ENCODE data around the gene UBASH3B. TPM values are rescaled to one million over a fixed set of nuclear protein-coding genes. Genes with fewer than 3 reads are reported as not detected.

UBASH3B gene
- total RNA-seq, 1 donor from 2014 or later = 32.3 TPM

DNA sequence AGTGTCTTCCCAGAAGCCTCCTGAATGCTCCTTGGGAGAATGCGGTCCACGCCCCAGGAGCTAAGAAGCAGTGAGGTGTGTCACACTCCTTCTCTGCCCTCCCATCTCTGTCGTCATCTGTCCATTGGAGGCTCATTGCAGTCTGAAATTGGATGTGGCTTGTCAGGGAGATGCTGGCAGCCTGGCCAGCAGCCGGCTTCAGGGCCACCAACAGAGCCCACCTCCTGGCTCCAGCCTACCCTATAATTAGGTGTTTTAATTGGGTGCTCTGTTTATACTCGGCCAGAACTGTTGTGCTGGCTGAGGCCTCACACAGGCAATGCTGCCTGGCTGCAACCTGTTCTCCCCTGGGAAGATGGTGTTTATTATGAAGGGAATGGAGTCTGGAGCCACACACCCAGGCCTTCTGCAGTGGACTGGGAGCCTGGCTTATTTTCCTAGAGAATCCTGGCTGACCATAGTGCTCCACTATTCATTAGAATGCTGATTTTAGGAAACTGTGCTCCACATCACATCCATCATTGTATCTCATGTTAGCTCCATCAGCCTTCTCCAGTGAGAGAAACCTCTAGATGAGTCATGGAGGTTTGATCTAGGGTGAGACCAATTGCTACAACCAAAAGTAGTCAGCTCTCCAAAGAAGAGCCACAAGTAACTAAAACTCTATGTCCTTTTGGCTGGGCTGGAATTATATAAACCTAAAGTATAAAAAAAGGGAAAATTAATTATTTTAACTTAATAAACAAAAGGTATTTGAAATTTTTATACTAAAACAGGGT, 96.0 kb downstream of the UBASH3B start:
- no peak for DNase-seq (ENCODE audit: low read depth, low spot score)

DNA sequence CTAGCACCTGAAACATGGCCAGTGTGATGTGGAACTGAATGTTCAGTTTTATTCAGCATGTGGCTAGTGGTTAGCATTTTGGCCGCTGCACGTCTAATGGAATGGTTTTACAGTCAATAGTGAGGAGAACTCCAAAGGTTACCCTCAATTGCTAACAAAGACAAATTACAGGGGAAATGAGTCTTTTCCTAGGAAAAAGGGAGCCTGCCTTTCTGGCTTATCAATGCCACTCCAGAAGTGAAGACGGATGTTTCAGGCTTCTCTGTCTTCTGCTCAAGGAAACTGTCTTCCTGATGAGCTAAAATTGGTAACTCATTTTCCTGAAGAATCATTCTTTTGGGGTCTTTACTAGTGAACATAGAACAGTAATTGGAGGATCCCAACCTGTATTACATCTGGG, 98.5 kb downstream of the UBASH3B start:
- no peak for DNase-seq (ENCODE audit: low read depth, low spot score)

DNA sequence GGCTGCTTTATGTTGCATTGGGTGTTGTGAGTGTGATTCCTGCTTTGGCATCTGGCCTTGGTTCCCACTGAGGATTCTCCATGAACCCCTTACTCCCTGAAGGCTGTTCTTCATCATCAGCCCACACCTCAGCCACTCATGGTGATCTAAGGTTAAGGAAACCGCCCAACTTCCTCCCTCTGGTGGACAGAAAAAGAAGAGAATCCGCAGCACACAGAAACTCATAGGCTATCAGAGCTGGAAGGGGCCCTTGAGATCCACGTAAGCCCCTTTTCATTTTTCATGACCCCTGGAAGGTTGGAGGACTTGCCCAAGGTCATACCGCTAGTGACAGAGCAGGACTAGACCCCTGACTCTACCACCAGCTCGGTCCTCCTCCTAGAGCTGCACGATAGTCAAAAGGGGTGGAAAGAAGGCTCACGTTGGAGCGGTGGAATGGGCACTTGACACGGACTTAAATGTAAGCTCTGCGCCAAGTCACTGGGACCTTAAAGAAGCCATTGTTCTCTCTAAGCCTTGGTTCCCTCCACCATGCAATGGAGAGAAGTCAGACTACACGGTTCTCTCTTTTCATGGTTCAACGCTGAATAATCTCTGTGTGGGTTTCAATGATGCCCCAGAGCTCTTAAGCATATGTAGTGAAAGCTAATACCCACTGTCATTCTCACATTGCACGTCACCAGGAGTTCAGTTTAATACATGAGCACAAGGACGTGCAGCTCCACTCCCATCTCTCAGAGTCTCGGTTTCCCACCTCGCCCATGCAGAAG, 99.2 kb downstream of the UBASH3B start:
- no peak for DNase-seq (ENCODE audit: low read depth, low spot score)

DNA sequence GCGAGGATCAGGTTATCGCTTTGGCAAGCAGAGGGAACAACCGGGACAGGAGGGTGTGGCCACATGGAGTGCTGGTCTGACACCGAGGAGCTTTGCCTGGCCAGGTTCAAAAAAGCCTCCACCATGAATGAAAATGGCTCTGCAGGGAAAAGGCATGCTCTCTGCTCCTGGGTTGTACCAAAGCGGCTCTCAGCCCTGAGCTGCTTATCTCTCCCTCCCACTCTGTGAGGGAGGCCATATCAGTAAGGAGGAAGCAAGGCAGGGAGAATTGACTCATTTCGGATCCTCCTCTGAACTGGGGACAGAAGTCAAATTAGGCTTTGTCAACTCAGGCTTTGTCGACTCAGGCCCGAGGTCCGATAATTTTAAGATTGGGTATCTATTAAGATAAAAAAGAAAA, 99.9 kb downstream of the UBASH3B start:
- DNase-seq (ENCODE audit: low read depth, low spot score) = no peak

DNA sequence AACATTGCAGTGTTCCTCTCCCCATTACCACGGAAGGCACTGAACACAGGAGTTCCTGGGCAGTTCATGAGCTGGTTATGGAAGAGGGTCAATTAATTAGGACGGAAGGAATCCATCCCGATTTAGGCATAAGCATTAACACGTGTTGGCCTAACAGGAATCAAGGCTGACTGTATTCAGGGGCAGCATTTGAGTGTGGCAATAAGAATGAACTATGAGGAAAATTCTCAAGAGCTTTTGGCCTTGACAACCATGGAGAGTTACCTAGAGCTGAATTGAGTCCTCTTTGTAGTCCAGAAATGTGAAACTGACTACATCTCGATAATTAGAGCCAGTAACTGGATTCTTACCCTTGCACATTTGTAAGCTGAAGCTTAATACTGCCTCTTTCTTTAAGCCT, 100.4 kb downstream of the UBASH3B start:
- no peak for DNase-seq (ENCODE audit: low read depth, low spot score)

DNA sequence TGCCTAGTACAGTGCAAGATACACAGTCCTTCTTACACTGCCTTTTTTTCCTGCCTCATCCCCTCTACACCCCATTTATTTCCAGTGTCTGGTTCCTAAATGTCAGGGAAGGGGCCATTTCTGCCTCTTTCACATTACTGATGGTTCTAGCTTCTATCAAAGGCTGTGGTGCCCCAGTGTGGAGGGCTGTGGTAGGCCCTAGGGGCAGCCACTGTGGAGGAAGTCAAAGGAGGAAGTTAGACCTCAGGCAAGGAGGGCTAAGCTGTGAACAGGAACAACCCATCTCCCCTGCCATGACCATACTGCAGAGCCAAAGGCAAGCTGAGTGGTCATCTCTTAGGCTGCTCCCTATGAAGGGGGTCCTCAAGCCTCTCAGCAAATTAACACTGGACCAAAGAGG, 100.9 kb downstream of the UBASH3B start:
- no peak for DNase-seq (ENCODE audit: low read depth, low spot score)

DNA sequence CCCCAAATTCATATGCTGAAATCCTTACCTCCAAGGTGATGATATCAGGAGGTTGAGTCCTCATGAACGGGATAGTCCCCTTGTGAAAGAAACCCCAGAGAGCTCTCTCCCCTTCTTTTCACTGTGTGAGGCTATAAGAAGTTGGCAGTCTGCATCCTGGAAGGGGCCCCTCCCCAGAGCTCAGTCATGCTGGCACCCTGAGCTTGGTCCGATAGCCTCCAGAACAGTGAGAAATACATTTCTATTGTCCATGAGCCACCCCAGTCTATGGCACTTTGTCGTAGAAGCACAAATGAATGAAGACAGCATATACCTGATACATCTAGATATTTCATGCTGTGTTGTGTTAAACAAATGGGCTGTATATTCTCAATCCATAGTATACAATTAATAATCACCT, 101.7 kb downstream of the UBASH3B start:
- DNase-seq (ENCODE audit: low read depth, low spot score) = no peak

DNA sequence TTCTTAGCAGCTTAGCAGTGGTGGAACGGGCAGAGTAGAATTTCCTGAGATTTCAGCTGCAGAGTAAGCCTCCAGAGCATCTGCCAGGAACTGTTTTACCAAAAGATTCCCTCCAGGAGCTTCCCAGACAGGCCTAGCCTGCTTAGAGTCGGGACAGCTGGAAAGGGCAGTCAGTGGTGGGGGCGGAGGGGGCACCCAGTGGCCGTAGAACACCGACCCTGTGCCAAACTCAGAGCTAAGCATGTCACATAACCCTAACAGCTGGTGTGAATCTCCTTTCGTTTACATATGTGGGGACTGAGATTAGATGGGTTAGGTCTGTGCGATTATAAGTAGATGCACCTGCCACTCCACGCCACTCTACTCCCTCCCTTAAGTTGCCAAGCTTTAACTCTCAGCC, 102.8 kb downstream of the UBASH3B start:
- DNase-seq (ENCODE audit: low read depth, low spot score) = no peak

DNA sequence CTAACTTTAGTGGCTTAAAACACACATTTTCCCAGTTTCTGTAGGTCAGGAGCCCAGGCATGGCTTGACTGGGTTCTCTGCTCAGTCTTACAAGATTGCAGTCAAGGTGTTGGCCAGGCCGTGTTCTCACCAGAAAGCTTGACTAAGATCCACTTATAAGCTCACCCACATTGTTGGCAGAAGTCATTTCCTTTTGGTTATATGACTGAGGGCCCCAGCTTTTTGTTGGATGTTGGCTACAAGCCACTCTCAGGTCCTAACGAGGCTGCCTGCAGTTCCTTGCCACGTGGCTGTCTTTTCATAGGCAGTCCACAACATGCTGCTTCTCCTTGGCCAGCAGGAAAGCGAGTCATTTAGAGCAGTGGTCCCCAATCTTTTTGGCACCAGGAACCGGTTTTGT, 103.5 kb downstream of the UBASH3B start:
- DNase-seq (ENCODE audit: low read depth, low spot score) = peak; percentile 53

DNA sequence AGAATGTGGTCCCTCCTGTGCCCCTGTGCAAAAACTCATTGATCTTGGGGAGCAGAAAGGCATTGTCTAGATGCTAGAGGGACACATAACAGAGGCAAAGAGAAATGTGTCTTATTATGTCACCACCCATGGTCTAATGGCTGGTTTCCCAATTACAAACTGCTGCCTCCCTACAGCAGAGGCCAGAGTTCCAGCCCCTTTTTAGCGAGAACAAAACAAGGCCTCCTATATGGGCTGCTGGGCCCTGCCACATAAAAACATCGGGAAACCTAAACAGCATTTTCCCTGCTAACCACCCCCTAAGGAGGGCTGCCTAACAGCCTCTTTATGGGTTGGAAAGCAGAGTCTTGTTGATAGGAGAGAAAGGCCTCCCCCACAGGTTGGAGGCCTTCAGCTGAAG, 107.6 kb downstream of the UBASH3B start:
- no peak for DNase-seq (ENCODE audit: low read depth, low spot score)

DNA sequence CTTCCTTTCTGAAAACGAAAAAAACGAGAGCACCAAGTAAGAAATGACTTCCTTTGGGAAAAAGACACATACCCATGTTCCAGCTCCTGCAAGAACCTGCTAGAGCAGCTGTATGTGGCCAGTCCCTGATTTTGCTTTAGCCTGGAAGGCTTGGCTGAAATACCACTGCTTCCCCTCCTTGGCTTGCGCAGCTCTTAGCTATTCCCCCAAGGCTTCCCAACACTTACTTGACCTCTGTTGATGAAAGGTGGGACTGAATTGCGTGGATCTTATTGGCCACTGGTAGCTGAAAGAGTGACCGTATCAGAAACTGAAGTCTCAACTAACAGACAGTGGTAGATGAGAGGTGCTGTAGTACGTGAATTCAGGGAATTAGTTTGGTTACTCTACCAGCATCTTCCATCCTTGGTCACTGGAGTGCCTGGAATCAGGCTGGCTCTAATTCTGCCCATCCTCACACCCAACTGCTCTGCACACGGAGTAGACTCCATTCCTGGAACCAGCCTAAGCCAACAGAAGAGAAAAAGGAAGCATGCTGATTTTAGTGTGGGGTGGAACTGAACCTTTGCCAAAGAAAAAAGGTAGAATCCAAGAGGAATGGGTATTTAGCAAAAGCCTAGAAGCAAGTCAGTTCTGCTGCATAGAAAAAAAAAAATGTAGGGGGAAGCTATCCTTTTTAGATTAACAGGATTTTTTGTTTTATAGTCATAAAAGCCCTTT, 109.0 kb downstream of the UBASH3B start:
- no peak for DNase-seq (ENCODE audit: low read depth, low spot score)

DNA sequence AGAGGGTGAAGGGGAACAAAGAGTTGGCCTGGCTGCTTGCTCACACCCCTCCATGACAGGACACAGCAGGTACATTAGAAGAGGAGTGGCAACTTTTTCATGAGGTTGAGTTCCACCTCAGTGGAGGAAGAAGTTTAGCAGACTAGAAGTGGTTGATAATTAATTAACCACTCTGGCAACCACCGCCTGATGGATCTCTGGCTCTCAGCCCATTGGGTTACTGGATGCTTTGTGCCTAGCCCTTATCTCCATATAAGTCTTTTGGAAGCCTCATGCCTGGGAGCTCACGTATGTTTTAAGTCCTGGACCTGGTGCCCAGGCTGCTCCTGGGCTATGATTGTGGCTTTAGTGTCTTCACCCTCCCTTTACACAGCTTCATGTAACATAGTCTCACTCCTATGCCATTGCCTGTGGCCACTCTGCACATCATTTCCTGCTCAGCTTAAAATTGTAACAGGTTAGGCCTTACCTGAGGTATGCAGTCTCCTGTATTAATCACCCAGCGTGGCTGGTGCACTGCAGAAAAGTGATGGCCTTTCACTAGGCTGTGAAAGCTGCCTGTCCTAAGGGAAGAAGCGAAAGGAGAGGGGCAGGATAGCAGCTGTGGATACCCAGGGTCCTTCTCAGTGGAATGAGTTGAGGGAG, 110.1 kb downstream of the UBASH3B start:
- no peak for DNase-seq (ENCODE audit: low read depth, low spot score)

DNA sequence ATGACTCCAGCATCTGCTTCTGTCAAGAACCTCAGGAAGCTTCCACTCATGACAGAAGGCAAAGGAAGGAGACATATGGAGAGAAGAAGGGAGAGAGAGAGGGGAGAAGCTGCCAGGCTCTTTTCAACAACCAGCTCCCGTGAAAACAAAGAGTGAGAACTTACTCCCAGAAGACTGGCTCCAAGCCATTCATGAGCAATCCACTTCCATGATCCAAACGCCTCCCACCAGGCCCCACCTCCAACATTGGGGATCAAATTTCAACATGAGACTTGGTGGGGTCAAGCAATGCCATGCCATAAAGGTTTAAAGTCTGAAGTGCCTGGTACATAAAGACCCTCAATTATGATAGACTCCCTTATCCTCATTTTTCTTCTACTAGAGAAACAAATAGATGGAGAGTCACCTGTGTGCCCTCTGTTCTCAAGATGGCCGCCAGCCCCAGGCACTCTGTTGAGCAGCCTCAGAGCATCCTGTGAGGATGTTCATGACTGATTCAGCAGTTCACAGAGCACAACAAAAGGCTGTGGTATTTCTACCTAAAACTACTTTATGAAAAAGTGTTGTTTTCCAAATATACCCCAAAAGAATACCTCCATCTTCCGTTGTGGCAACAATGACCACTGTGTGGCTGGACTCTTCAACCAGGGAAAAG, 113.7 kb downstream of the UBASH3B start:
- DNase-seq (ENCODE audit: low read depth, low spot score) = no peak

DNA sequence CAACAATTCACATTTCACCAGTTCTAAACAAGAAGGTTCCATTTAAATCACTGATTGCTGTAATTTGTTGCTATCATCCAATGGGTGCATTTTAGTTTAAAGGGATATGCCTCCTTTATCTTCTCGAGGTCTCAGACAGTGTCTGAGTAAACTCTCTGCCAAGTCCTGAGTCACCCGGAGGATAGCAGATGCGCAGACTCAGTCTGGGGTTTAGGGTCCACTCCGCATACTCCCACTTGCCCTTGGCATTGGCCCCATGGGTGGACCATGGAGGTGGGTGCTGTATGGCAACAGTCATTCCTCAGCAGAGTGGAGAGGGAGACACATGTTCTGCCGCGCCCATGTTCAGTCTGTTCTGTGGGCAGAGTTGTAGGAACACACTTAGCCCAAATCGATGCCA, 117.4 kb downstream of the UBASH3B start:
- DNase-seq (ENCODE audit: low read depth, low spot score) = no peak

DNA sequence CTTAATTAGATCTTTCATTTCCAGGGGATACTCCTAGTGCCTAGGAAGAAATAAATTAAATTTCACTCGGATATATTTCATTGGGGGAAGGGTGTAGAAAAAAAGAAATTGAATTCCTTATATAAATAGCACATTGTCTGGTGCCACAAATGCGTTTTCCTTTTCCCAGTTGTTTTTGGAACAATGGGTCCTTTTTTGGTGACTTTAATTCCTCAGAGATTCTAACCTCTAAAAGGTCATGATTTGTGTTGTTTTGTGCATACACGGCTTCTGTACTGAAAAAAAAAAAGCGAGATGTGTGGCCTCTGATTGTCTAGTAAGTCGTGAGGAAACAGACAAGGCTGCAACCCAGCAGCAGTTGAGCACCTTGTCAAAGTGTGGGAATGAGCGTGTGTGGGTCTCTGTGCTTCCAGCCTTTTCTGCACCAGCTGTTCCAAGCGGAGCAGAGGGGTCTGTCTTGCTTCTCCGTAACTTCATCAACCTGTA, 118.3 kb downstream of the UBASH3B start:
- no peak for DNase-seq (ENCODE audit: low read depth, low spot score)

DNA sequence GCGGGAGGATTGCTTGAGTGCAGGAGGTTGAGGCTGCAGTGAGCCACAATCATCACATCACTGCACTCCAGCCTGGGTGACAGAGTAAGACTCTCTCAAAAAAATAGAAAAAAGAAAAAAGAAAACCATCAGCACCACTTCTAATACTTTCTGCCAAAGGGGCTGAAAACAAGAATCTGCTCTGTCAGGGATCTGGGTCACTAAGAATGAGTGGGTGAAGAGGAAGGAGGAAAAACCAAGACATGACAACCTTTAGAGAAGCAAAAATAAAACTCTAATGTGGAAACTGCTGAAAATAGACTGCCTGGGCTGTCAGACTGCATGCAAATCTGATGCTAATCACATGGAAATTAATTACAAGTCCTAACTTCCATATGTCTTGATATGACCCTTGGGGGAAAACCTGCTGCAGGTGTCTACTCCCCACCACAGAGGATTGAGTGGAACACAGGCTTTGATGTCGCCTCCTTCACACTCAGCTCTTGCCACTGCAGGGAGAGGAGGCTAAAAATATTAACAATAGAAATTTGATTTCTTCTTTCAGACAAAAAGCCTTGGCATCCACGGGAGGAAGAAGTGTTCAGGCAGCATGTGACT, 120.3 kb downstream of the UBASH3B start:
- DNase-seq (ENCODE audit: low read depth, low spot score) = no peak

DNA sequence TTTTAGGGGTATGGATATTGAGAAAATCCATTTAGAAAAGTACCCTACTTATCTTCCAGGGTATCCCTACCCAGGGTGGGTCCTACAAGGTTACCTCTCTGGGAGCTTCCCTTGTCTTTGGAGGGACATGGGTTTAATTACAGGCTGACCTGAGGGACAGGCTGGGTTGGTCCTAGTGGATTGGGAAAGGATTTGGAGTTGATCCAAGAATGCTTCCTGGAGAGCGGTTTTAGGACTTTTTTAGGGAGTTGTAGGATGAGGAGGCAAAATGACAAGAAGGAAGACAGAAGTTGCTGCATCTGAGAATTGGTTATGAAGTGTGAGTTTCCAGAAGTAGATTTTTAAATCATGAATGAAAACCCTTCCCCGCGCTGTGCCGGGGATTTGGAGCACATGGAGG, 121.0 kb downstream of the UBASH3B start:
- no peak for DNase-seq (ENCODE audit: low read depth, low spot score)

DNA sequence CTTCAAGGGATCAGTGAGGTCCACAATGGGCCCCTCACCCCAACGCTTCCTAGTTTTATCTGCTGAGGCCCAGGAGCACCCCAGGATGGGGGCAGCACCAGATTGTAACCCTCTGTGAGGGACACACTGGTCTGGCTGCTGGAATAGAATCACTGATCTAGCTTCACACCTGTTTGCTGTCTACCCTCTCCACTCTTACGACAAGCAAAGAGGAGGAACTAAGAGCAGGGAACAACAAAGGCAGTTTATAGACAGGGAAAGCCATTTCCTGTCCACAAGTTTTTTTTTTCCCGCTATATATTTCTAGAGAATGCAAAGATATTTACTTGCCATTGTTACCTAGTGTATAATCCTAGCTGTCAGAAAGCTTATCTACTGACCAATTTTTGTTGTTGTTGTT, 121.8 kb downstream of the UBASH3B start:
- DNase-seq (ENCODE audit: low read depth, low spot score) = no peak

DNA sequence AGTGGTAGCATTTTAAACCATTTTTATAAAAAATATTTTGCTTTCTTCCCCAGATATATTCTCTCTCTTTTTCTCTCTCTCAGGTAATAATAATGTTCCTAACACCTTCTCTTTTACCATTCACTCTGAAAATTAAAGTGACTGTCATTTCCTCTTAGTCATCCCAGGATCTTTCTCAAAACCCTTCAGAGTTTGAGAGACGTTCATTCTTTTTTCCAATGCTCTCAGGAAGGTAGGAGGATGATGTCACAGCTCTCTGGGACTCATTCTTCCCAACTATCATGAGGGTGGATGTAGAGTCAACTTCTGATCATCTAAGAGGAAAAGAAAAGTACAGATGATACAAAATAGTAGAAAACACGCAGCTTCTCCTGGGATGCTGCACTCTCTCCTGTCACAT, 122.6 kb downstream of the UBASH3B start:
- DNase-seq (ENCODE audit: low read depth, low spot score) = no peak

DNA sequence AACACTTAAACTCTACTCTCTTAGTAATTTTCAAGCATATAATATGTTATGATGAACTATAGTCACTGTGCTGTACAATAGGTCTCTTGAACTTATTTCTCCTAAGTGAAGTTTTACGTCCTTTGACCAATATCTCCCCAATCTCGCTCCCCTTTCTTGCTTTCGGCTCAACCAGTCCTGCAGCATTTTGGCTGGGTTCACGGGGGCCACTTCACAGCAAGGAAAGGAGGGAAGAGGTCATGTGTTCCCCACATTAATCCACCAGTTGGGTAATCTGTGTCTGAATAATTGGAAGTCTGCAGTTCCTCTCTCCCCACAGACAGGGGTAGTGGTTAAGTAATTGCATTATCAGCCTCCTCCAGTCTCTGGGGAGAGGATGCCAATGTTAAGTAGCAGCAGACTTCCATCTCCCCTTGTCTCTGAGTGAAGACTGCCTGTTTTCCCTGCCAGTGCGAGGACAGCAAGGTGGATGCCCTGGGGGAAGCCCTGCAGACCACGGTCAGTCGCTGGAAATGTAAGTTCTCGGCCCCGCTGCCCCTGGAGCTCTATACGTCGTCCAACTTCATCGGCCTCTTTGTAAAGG, 123.6 kb downstream of the UBASH3B start:
- no peak for DNase-seq (ENCODE audit: low read depth, low spot score)

Data from pulmonary artery endothelial cell (primary cell).